ENCODE data around the gene PAK4. TPM values are rescaled to one million over a fixed set of nuclear protein-coding genes. Genes with fewer than 3 reads are reported as not detected.

PAK4 gene
- polyA plus RNA-seq, 1 donor (not counting 4 experiments of a cell fraction or from before 2014, with no cell fraction given) = 11.2 TPM

DNA sequence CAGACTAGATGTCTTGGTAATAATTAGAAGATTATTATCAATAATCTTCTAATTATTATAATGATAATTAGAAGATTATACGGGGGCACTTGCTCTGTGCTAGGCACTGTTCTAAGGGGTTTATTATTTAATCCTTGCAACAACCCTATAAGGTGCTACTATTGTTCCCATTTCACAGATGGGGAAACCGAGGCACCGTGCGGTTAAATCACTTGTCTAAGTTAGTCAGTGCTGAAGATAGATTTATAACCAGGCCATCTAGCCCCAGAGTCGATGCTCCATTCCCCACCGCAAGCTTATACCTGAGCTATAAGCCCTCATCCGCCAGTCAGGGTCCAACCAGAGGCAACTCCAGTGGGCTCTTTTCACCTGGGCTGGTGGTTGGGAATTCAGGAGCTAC is 43.4 kb upstream of the PAK4 start:
- no peak for DNase-seq (ENCODE audit: low read depth, low spot score)
- dilution Hi-C loops (cut with MboI; ENCODE audit: extremely low pct_ligation_motif_present, low sequenced_read_pairs) = no loop called here
- H3K9me3 ChIP-seq (ENCODE audit: control insufficient read depth, low read depth, low read length) = no peaks in the 10 kb centered on the region
- H3K36me3 ChIP-seq (ENCODE audit: control insufficient read depth in 2 of 2, extremely low read depth in 1 of 2, insufficient read depth in 2 of 2, low read length in 2 of 2) = no peaks in the 10 kb centered on the region
- no peak overlapping the region for H2AFZ ChIP-seq (ENCODE audit: control insufficient read depth, low read length)
- no peak overlapping the region for H3K27ac ChIP-seq (ENCODE audit: control insufficient read depth, insufficient read depth, low read length)
- H3K4me1 ChIP-seq (ENCODE audit: control insufficient read depth, extremely low read depth, insufficient read depth, low read length) = peaks cover 30% of the 10 kb centered on the region
- FAIRE-seq = no peak
- H3K9ac ChIP-seq (ENCODE audit: control insufficient read depth, extremely low read depth, insufficient read depth, low read length) = no peak overlapping the region
- no peak for TF ChIP-seq EZH2 (IDR thresholded peaks at IDR 0.05; ENCODE audit: low read length)
- TF ChIP-seq, protein P1, sequence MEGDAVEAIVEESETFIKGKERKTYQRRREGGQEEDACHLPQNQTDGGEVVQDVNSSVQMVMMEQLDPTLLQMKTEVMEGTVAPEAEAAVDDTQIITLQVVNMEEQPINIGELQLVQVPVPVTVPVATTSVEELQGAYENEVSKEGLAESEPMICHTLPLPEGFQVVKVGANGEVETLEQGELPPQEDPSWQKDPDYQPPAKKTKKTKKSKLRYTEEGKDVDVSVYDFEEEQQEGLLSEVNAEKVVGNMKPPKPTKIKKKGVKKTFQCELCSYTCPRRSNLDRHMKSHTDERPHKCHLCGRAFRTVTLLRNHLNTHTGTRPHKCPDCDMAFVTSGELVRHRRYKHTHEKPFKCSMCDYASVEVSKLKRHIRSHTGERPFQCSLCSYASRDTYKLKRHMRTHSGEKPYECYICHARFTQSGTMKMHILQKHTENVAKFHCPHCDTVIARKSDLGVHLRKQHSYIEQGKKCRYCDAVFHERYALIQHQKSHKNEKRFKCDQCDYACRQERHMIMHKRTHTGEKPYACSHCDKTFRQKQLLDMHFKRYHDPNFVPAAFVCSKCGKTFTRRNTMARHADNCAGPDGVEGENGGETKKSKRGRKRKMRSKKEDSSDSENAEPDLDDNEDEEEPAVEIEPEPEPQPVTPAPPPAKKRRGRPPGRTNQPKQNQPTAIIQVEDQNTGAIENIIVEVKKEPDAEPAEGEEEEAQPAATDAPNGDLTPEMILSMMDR (optimal IDR thresholded peaks at IDR 0.05 in 1 of 3, IDR thresholded peaks at IDR 0.05 in 1 of 3, conservative IDR thresholded peaks at IDR 0.05 in 1 of 3; ENCODE audit: extremely low read depth in 1 of 3, insufficient read depth in 2 of 3, low read length in 3 of 3) = no peak
- H3K9me1 ChIP-seq (ENCODE audit: control insufficient read depth, extremely low read depth, insufficient read depth, low read length) = no peaks in the 10 kb centered on the region
- no peaks in the 10 kb centered on the region for H3K27me3 ChIP-seq (ENCODE audit: control insufficient read depth, extremely low read depth, insufficient read depth, low read length)
- no peak overlapping the region for H3K4me2 ChIP-seq (ENCODE audit: control insufficient read depth, extremely low read depth, insufficient read depth, low read depth, low read length)
- no peaks in the 10 kb centered on the region for H4K20me1 ChIP-seq (ENCODE audit: control insufficient read depth, extremely low read depth, insufficient read depth, low read length)
- H3K79me2 ChIP-seq (ENCODE audit: control insufficient read depth, insufficient read depth, low read length) = no peaks in the 10 kb centered on the region
- H3K4me3 ChIP-seq (ENCODE audit: control insufficient read depth in 2 of 3, extremely low read depth in 1 of 3, insufficient read depth in 2 of 3, low read depth in 1 of 3, low read length in 3 of 3) = no peak overlapping the region

DNA sequence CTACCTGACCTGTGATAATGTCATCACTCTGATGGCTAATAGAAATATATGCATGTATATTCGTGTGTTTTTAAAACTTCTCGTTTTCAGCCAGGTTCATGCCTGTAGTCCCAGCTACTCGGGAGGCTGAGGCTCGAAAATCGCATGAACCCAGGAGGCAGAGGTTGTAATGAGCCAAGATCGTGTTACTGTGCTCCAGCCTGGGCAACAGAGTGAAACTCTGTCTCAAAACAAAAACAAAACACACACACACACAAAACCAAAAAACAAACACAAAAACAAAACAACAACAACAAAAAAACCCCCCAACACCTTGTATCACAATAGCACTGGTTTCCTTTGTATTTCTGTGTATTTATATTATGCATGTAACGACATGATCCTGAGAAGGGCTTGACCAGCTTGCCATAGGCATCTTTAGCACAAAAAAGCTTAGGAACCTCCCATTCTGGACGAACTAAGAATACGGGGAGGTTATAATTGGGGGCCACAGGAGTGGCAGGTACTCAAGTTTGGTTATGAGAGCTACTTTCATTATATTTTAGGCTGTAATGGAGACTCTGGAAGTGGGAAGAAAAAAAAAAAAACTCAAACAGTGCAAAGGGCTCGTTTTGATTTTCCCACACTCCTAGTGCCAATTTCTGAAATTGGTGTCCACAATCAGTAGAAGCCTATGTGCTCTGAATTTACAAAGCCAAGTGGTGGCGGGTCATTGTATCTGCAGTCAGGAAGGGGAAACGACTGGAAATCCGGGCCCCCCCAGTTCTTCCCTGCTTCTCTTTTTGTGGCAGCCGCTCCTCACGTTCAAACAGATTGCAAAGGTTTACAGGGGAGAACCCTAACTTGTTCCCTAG is 42.6 kb upstream of the PAK4 start:
- peak; percentile 65 for FAIRE-seq
- Histone ChIP-seq H3K9me3 (ENCODE audit: control insufficient read depth, low read depth, low read length) (no peaks in the 10 kb centered on the region), H3K4me1 (ENCODE audit: control insufficient read depth, extremely low read depth, insufficient read depth, low read length) (peaks cover 26% of the 10 kb centered on the region), H3K9me1 (ENCODE audit: control insufficient read depth, extremely low read depth, insufficient read depth, low read length) (no peaks in the 10 kb centered on the region), H3K4me3 (ENCODE audit: control insufficient read depth in 2 of 3, extremely low read depth in 1 of 3, insufficient read depth in 2 of 3, low read depth in 1 of 3, low read length in 3 of 3) (peak overlapping the region; percentile 38 to 66 (median 58)), H3K27ac (ENCODE audit: control insufficient read depth, insufficient read depth, low read length) (peak overlapping the region; percentile 29), H2AFZ (ENCODE audit: control insufficient read depth, low read length) (peak overlapping the region; percentile 78), H4K20me1 (ENCODE audit: control insufficient read depth, extremely low read depth, insufficient read depth, low read length) (no peaks in the 10 kb centered on the region), H3K79me2 (ENCODE audit: control insufficient read depth, insufficient read depth, low read length) (no peaks in the 10 kb centered on the region), H3K36me3 (ENCODE audit: control insufficient read depth in 2 of 2, extremely low read depth in 1 of 2, insufficient read depth in 2 of 2, low read length in 2 of 2) (no peaks in the 10 kb centered on the region), H3K9ac (ENCODE audit: control insufficient read depth, extremely low read depth, insufficient read depth, low read length) (peak overlapping the region; percentile 61), H3K4me2 (ENCODE audit: control insufficient read depth, extremely low read depth, insufficient read depth, low read depth, low read length) (peak overlapping the region; percentile 89), H3K27me3 (ENCODE audit: control insufficient read depth, extremely low read depth, insufficient read depth, low read length) (no peaks in the 10 kb centered on the region)
- no peak for TF ChIP-seq EZH2 (IDR thresholded peaks at IDR 0.05; ENCODE audit: low read length)
- TF ChIP-seq, protein P1 (optimal IDR thresholded peaks at IDR 0.05 in 1 of 3, IDR thresholded peaks at IDR 0.05 in 1 of 3, conservative IDR thresholded peaks at IDR 0.05 in 1 of 3; ENCODE audit: extremely low read depth in 1 of 3, insufficient read depth in 2 of 3, low read length in 3 of 3) = no peak
- dilution Hi-C loops (cut with MboI; ENCODE audit: extremely low pct_ligation_motif_present, low sequenced_read_pairs) = no loop called here
- DNase-seq (ENCODE audit: low read depth, low spot score) = no peak
